ENCODE results near the gene DOP1B.

The DOP1B gene

GRCh38 chr21:36186506-36187399, 30.1 kb downstream of the DOP1B start:
- no peak for TF ChIP-seq CTCF (IDR thresholded peaks at IDR 0.05; ENCODE audit: low read depth, low read length)
- in situ Hi-C loops (cut with HindIII; ENCODE audit: low sequenced_read_pairs): no loop called here
- no peak overlapping the region for H3K4me3 ChIP-seq (ENCODE audit: low read depth, low read length)
- no peak for DNase-seq (ENCODE audit: low read depth, low spot score)

- no peak for TF ChIP-seq CTCF (IDR thresholded peaks at IDR 0.05; ENCODE audit: low read depth, low read length)
- in situ Hi-C loops (cut with HindIII; ENCODE audit: low sequenced_read_pairs): no loop called here
- H3K4me3 ChIP-seq (ENCODE audit: low read depth, low read length): no peak overlapping the region
- DNase-seq (ENCODE audit: low read depth, low spot score): no peak
Measured at GRCh38 chr21:36188081-36188681, 31.6 kb downstream of the DOP1B start.

DNA sequence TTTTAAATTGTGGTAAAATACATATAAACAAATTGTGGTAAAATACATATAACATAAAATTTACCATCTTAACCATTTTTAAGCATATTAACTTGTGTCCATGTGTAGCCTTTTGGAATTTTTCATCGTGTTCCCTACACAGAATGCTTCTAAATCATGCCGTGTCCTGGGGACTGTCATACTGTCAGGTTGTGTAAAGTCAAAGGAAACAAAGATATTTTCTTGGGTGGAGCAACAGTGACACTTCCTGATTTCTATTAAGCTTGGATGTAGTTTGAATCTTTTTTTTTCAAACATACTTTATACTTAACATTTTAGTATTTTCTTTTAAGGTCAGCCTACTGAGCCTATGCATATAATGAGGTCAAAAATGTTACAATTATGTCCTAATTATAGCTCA, 32.3 kb downstream of the DOP1B start:
- no peak overlapping the region for H3K4me3 ChIP-seq (ENCODE audit: low read depth, low read length)
- no peak for DNase-seq (ENCODE audit: low read depth, low spot score)
- in situ Hi-C loops (cut with HindIII; ENCODE audit: low sequenced_read_pairs): no loop called here
- no peak for TF ChIP-seq CTCF (IDR thresholded peaks at IDR 0.05; ENCODE audit: low read depth, low read length)

DNA sequence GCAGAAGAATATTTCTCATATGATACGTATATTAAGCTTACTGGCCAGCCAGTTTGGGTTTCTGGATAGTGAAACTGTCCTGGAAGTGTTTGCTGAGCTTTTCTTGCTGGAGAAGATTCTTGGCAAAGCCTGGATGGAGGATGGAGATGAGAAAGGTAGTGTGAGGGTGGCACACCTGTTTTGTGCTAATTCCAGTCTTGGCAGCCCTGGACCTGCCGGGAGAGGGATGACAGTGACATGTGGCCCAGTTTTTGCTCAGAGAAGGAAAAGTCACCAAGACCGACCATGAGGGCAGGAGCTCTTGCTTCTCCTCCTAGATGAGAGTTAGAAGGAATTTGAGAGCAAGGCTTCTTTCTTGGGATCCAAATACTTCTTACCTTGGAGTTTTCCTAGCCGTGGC, 34.1 kb downstream of the DOP1B start:
- no peak for DNase-seq (ENCODE audit: low read depth, low spot score)
- no peak overlapping the region for H3K4me3 ChIP-seq (ENCODE audit: low read depth, low read length)
- in situ Hi-C loops (cut with HindIII; ENCODE audit: low sequenced_read_pairs): loop anchor here (10.0 kb wide), 1 partner anchor 74 kb away; no protein-coding TSS in a partner anchor
- TF ChIP-seq CTCF (IDR thresholded peaks at IDR 0.05; ENCODE audit: low read depth, low read length): no peak

DNA sequence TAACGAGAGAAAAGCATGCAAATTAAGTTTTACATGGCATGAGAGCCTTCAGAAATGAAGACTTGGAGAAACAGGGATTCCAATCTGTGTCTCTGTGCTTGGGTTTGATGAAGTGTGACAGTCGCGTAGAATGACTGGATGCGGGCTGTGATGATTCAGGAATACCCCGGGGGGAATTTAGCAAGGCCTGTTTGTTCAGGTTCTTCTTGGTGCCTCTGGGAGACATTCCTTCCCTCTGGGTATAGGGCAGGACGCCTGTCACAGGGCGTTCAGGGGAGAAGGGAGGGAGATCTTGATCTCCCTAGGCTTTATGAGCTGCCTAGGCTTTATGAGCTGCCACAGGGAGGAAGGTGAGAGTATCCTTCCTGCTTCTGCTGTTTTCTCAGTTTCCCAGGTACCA, 36.6 kb downstream of the DOP1B start:
- no peak for TF ChIP-seq CTCF (IDR thresholded peaks at IDR 0.05; ENCODE audit: low read depth, low read length)
- in situ Hi-C loops (cut with HindIII; ENCODE audit: low sequenced_read_pairs): loop anchor here (10.0 kb wide), 1 partner anchor 72 kb away; no protein-coding TSS in a partner anchor
- DNase-seq (ENCODE audit: low read depth, low spot score): no peak
- H3K4me3 ChIP-seq (ENCODE audit: low read depth, low read length): no peak overlapping the region

GRCh38 chr21:36194024-36194423, 37.4 kb downstream of the DOP1B start:
- no peak for DNase-seq (ENCODE audit: low read depth, low spot score)
- no peak overlapping the region for H3K4me3 ChIP-seq (ENCODE audit: low read depth, low read length)
- TF ChIP-seq CTCF (IDR thresholded peaks at IDR 0.05; ENCODE audit: low read depth, low read length): no peak
- in situ Hi-C loops (cut with HindIII; ENCODE audit: low sequenced_read_pairs): loop anchor here (10.0 kb wide), 1 partner anchor 71 kb away; no protein-coding TSS in a partner anchor

Measured in astrocyte of the spinal cord (primary cell).